ENCODE measurements around the gene FRMPD1. TPM values are rescaled to one million over a fixed set of nuclear protein-coding genes. Genes with fewer than 3 reads are reported as not detected.

FRMPD1 gene
- total and polyA plus RNA-seq, 2 of the 4 experiments (the other 2 are of a cell fraction) = not detected

DNA sequence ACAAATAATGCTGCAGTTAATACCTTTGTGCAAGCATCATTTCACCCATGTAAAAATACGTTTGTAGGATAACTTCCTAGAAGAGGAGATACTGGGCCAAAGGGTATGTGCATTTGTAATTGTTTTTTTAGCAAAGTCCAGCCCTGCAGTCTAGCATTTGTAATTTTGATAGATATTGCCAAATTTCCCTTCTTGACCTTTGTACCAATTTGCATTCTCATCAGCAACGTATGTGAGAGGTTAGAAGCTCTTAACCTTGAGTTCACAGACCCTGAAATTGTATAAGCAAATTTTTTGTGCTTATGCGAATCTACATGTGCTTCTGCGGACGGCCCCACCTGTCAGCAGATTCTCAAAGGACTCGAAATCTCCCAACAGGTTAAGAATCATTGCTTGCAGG is 39.7 kb upstream of the FRMPD1 start:
- Histone ChIP-seq H3K4me2 (ENCODE audit: low read depth, low read length) (no peak overlapping the region), H4K8ac (ENCODE audit: low read depth in 2 of 2, low read length in 2 of 2) (no peak overlapping the region), H3K27me3 (ENCODE audit: control insufficient read depth, insufficient read depth, low read length) (peaks cover 18% of the 10 kb centered on the region), H3K4me3 (ENCODE audit: insufficient read depth, low read depth, low read length) (no peak overlapping the region), H2BK120ac (ENCODE audit: low read depth, low read length) (no peak overlapping the region), H4K20me1 (ENCODE audit: insufficient read depth, low read length) (no peaks in the 10 kb centered on the region), H3K9ac (ENCODE audit: low read depth, low read length) (no peak overlapping the region), H3K23ac (ENCODE audit: low read depth, low read length) (no peak overlapping the region), H3K56ac (ENCODE audit: extremely low read depth, insufficient read depth, low read length) (no peak overlapping the region), H3K9me1 (ENCODE audit: insufficient read depth, low read length) (no peaks in the 10 kb centered on the region), H2BK20ac (ENCODE audit: low read depth, low read length) (no peak overlapping the region), H2AK5ac (ENCODE audit: low read depth, low read length) (no peak overlapping the region), H2AK9ac (replicated peaks; ENCODE audit: low read depth, low read length, poor library complexity) (no peak overlapping the region), H2BK15ac (ENCODE audit: low read depth, low read length) (no peak overlapping the region), H3K79me1 (ENCODE audit: low read depth in 1 of 2, low read length in 2 of 2) (no peaks in the 10 kb centered on the region), H3K4ac (ENCODE audit: low read depth, low read length) (no peak overlapping the region), H3K9me3 (ENCODE audit: control insufficient read depth, insufficient read depth, low read length) (no peaks in the 10 kb centered on the region), H3K27ac (ENCODE audit: insufficient read depth, low read length) (no peak overlapping the region), H2AFZ (replicated peaks; ENCODE audit: low read length, poor library complexity) (no peak overlapping the region), H3K18ac (ENCODE audit: low read depth, low read length) (no peak overlapping the region), H3K4me1 (ENCODE audit: control insufficient read depth, insufficient read depth, low read length) (no peaks in the 10 kb centered on the region), H4K5ac (ENCODE audit: low read depth, low read length) (no peak overlapping the region), H4K91ac (ENCODE audit: insufficient read depth, low read depth, low read length) (no peak overlapping the region), H3K36me3 (ENCODE audit: control insufficient read depth, insufficient read depth, low read length) (no peaks in the 10 kb centered on the region), H3K14ac (replicated peaks; ENCODE audit: low read depth, low read length) (no peak overlapping the region), H2BK5ac (ENCODE audit: low read depth, low read length, poor library complexity, severe bottlenecking) (no peak overlapping the region)
- dilution Hi-C loops (cut with HindIII; ENCODE audit: low sequenced_read_pairs, unreplicated experiment) = no loop called here
- BruUV-seq (replicated peaks) = no TSS peak
- ATAC-seq (ENCODE audit: low read depth) (no peak), DNase-seq (no peak)
- intact Hi-C loops (cut with micrococcal nuclease) = no loop called here
- ChIA-PET POLR2A (ENCODE audit: unreplicated experiment) (no interaction called here), CTCF (no interaction called here)
- 73% methylated on average over 3 of the region's 6 CpGs; no CpG with 5 or more reads in 1 of the 2 experiments for WGBS, 2 experiments (ENCODE audit: extremely low coverage in 2 of 2, insufficient read length in 1 of 2)
- TF ChIP-seq, protein P1, sequence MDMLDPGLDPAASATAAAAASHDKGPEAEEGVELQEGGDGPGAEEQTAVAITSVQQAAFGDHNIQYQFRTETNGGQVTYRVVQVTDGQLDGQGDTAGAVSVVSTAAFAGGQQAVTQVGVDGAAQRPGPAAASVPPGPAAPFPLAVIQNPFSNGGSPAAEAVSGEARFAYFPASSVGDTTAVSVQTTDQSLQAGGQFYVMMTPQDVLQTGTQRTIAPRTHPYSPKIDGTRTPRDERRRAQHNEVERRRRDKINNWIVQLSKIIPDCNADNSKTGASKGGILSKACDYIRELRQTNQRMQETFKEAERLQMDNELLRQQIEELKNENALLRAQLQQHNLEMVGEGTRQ (IDR thresholded peaks at IDR 0.05; ENCODE audit: low read depth, low read length) = no peak
- TF ChIP-seq SMC3 (IDR thresholded peaks at IDR 0.05; ENCODE audit: low read depth, low read length) (no peak), ELK1 (IDR thresholded peaks at IDR 0.05; ENCODE audit: borderline replicate concordance, low read depth, low read length) (no peak), RFX5 (IDR thresholded peaks at IDR 0.05; ENCODE audit: low read depth, low read length) (no peak), RCOR1 (IDR thresholded peaks at IDR 0.05; ENCODE audit: insufficient replicate concordance, low read length) (no peak), MAFK (IDR thresholded peaks at IDR 0.05; ENCODE audit: low read depth, low read length) (no peak), MXI1 (IDR thresholded peaks at IDR 0.05; ENCODE audit: borderline replicate concordance, low read depth, low read length) (no peak), BHLHE40 (IDR thresholded peaks at IDR 0.05; ENCODE audit: low read depth, low read length) (no peak), POLR2A (IDR thresholded peaks at IDR 0.05; ENCODE audit: low read depth, low read length) (no peak)
- TF ChIP-seq, protein P2, sequence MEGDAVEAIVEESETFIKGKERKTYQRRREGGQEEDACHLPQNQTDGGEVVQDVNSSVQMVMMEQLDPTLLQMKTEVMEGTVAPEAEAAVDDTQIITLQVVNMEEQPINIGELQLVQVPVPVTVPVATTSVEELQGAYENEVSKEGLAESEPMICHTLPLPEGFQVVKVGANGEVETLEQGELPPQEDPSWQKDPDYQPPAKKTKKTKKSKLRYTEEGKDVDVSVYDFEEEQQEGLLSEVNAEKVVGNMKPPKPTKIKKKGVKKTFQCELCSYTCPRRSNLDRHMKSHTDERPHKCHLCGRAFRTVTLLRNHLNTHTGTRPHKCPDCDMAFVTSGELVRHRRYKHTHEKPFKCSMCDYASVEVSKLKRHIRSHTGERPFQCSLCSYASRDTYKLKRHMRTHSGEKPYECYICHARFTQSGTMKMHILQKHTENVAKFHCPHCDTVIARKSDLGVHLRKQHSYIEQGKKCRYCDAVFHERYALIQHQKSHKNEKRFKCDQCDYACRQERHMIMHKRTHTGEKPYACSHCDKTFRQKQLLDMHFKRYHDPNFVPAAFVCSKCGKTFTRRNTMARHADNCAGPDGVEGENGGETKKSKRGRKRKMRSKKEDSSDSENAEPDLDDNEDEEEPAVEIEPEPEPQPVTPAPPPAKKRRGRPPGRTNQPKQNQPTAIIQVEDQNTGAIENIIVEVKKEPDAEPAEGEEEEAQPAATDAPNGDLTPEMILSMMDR (conservative IDR thresholded peaks at IDR 0.05; ENCODE audit: low read depth, low read length) = no peak
- in situ Hi-C loops (cut with MboI; ENCODE audit: low sequenced_read_pairs) = no loop called here

Measured in IMR-90 (cell line).